Right ventricle myocardium inferior (tissue), 1 donor: ENCODE data around the gene OTOA. TPM values are rescaled to one million over a fixed set of nuclear protein-coding genes. Genes with fewer than 3 reads are reported as not detected.
"Not testable (repeated sequence)": the region's sequence is repeated elsewhere in the genome, so short reads cannot be mapped to it uniquely, and the experiment has no call there.

Source experiments
- ATAC-seq: fragments of 200-7000 bp; cut with Tn5 transposase; one replicate; pipeline ENCODE4 v1.9.1; 2020; ENCODE audit warnings: mild to moderate bottlenecking, moderate library complexity
- DNase-seq: peaks from one replicate; pipeline ENCODE4 v3.0.0; 2021; ENCODE audit errors: missing footprints
- intact Hi-C: fragments of 100-400 bp; cut with DNase I; formaldehyde crosslinking; loops from one replicate; pipeline ENCODE4 v1.11.0; 2022
- total RNA-seq: library from RNA; stranded (reverse); fragmentation: NEBNext Ultra II Directional; extraction: Animal tissue kit (Norgen Biotek cat#: 25700); gene quantifications from one replicate; pipeline ENCODE4 v1.2.1, GENCODE V29; 2021
- donor health status: DM: no; HTN: yes; CAD: no; lungs with severe emphysema.

OTOA gene
- total RNA-seq, 1 donor from 2014 or later = not detected

DNA sequence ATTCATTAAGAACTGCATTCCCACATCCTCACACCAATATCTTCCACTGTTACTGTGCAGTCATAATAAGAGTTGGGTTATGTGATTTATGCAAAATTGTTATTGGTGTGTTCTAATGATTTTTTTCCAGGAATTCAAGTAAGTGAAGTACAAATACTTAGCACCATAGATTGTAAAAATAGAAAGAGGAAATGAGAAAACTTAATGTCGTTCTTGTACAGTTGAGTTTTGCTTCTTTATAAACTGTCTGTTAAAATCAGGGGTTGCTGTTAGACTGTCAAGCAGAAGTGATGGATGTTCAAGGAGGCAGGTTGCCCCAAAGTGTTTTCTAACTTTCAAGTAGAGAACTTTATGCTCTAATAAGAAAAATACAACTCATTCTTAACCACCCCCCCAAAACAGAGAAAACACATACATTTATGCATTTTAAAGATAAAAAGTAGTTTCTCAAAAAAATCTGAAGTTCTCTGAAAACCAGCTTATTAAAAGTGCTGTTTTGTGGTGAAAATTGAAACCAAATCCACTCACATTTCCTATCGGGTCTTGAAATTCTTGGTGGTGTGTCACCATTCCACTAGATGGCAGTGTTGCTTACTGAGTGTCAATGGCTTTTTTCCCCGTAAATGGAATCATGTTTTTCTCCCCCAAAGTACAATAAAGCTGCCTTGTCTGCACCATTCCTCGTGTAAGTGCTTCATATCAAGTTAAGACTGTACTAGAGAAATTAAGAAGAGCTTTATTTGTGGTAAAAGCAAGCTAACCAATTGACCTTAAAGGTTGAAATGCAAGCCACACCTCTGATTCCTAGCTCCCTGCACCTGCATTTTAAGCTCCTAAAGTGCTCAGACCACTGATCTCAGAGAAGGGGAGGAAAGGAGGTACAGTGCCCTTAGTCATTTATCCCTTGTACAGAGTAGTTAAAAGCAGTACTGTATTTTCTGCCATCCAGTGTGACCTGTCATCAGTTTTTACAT is 6.7 kb upstream of the OTOA start:
- ATAC-seq (no peak), DNase-seq (no peak)
- intact Hi-C loops = loop anchor here (5.0 kb wide), 1 partner anchor 50 kb away; no protein-coding TSS in a partner anchor

DNA sequence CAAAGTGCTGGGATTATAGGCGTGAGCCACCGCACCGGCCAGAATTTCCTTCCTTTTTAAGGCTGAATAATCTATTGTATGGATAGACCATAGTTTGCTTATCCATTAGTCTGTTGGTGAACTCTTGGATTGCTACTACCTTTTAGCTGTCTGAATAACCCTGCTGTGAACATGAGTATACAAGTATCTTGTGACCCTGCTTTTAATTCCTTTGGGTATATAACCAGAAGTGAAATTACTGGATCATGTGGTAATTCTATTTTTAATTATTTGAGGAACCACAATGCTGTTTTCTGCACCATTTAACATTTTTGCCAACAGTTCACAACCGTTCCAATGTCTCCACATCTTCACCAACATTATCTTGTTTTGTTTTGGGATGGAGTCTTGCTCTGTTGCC is 4.6 kb upstream of the OTOA start:
- intact Hi-C loops = loop anchor here (5.0 kb wide), 1 partner anchor 48 kb away; no protein-coding TSS in a partner anchor
- no peak for DNase-seq
- ATAC-seq = no peak

DNA sequence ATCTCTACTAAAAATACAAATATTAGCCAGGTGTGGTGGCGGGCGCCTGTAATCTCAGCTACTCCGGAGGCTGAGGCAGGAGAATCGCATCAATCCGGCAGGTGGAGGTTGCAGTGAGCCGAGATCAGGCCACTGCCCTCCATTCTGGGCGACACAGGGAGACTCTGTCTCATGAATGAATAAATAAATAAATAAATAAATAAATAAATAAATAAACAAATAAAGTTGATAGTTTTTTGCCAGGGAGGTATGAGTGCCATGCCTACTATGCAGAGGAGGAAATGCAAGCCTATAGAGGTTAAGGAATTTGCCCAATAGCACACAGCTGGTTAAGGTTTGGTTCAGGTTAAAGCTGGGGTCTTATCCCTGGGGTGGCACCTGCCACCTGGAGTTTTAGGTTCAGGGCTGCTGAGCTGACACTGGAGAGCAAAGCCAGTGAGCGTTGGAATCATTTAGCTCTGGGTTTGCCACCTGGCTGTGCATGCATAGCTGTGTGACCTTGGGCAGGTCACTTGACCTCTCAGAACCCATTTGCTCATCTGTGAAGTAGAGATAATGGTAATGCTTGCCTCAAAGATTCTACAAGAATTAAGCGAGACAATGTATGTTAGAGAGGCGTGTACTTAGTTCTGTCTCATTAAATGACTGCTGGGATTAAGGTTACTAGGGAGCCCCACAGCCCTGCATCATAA is 1.2 kb downstream of the OTOA start:
- DNase-seq = no peak
- intact Hi-C loops = no loop called here
- ATAC-seq = no peak

DNA sequence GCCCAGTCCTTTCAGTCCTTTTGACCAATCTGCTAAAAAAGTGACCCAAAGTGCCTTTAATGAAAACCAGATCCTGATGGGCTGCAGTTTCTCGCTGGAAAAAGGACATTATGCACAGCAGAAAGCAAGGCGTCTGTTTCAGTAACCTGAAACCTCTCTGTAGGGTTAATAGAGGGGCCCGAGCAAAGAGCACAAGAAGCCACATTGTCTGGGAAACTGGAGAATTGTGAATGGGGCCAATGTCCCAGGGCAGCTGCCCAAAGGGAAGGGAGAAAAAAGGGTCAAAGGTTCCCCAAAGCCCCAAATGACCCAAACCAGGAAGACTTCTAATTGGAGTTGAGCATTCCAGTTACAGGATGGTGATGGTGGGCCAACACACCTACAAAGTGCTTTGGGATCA is 3.0 kb downstream of the OTOA start:
- intact Hi-C loops = no loop called here
- no peak for DNase-seq
- ATAC-seq = no peak

DNA sequence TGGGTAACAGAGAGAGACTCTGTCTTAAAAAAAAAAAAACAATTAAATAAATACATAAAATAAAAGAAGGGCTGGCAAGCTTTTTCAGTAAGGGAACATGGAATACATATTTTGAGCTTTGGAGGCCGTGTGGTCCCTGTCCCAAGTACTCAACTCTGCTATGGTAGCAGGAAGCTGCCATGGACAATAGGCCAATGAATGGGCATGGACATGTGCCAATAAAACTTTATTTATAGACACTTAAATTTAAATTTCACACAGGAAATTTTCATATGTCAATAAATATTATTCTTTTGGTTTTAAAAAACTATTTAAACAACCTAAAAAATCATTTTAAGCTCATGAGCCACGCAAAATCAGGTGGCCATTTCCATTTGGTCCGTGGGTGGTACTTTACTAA is 3.8 kb downstream of the OTOA start:
- ATAC-seq (no peak), DNase-seq (no peak)
- intact Hi-C loops = no loop called here

DNA sequence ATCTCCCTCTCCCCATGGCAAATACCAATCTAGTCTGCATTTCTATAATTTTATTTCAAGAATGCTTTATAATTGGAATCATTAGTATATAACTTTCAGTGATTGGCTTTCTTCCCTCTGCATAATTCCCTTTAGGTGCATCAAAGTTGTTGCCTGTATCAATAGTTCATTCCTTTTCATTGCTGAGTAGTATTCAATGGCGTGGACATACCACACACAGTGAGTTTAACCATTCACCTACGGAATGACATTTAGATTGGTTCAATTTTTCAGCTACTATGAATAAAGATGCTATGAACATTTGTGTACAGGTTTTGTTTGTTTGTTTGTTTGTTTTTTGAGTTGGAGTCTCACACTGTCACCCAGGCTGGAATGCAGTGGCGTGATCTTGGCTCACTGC is 9.7 kb downstream of the OTOA start:
- intact Hi-C loops = no loop called here
- no peak for DNase-seq
- no peak for ATAC-seq

DNA sequence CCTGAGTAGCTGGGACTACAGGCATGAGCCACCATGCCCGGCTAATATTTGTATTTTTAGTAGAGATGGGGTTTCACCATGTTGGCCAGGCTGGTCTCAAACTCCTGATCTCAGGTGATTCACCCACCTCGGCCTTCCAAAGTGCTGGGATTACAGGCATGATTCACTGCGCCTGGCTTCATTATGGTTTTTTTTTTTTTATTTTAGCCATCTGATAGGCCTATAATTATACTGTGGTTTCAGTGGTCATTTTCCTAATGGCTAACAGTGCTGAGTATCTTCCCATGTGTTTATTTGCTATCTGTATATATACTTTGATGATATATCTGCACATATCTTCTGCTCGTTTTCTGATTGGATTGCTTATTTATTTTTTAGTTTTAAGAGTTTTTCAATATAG is 10.7 kb downstream of the OTOA start:
- ATAC-seq, DNase-seq, intact Hi-C loops: not testable (repeated sequence)

DNA sequence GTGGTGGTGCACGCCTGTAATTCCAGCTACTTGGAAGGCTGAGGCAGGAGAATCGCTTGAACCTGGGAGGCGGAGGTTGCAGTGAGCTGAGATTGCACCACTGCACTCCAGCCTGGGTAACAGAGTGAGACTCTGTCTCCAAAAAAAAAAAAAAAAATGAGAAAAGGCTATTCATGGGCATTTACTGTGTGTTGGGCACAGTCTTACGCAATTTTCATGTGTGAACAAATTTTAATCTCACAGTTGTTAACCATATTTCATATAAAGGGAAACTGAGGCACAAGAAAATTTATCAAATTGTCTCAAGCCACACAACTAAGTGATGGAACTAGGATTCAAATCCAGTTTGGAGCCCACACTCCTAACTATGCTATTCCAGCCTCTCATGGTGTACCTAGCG is 16.9 kb downstream of the OTOA start:
- DNase-seq, ATAC-seq, intact Hi-C loops: not testable (repeated sequence)

DNA sequence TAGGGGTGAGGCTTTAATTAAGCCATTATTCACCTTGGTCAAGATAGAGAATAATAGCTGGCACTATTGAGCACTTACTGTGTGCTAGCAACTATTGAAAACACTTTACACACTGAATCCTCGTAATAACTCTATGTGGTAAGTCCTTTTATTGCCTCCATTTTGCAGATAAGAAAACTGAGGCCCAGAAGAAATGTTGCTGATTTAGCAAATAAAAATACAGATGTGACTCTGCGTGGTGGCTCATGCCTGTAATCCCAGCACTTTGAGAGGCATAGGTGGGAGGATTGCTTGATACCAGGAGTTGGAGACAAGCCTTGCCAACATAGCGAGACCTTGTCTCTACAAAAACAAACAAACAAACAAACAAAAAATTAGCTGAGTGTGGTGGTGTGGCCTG is 19.4 kb downstream of the OTOA start:
- ATAC-seq (no peak), DNase-seq (no peak)
- intact Hi-C loops = no loop called here

DNA sequence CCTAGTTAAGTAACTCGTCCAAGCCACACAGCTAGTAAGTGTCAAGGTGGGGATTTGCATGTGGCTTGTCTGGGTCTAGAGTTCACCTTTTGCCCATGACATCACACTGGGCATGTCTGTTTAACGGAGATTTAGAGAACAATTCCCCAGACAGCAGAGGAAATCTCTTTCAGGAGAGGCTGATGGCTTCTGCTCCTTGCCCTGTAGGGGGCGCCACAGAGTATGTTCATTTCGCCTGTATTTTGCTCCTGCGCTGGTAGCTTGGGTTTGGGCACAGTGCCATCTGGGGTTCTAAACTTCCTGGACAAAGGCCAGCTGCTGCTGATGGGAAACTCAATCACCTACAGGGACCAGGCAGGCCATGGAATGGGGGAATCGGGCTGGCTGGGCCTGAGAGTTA is 20.4 kb downstream of the OTOA start:
- no peak for DNase-seq
- intact Hi-C loops = no loop called here

DNA sequence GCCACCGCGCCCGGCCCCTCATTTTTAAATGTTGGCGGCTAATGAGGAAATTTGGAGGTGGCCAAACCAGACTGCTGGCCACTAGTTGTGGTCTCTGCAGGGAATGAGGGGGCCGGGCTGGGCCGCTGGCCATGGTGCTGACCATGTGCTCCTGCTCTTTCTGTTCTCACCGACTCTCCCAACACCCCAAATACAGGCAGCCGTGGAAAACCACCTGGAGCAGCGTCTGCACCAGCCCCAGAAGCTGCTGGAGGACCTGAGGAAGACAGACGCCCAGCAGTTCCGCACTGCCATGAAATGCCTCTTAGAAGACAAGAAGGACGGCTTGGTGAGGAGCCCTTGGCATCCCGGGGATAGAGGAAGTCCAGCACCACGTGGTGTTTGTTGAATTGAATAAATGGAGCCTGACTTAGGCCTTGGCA is 21.3 kb downstream of the OTOA start:
- no peak for ATAC-seq
- intact Hi-C loops = no loop called here
- no peak for DNase-seq

More for the DNA sequence above, 20.4 kb downstream of the OTOA start:
- ATAC-seq = no peak

DNA sequence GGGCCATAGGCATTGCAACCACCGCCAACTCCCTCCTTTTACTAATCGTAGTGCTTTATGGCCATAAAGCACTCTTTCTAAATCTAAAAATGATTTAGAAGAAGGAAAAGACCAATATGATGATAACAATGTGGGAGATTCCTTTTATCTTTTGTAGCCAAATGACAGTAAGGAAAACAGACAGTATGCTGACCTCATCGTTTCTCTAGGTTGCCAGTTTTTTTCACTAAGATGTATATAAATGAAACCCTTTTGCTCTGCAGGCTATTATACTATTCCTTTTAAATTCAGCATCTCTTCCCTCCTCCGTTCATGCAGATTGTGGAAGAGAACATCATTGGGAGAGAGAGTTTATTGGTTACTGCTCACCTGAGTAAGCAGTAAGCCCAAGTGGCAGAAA is 25.3 kb downstream of the OTOA start:
- intact Hi-C loops = no loop called here
- no peak for DNase-seq
- no peak for ATAC-seq

DNA sequence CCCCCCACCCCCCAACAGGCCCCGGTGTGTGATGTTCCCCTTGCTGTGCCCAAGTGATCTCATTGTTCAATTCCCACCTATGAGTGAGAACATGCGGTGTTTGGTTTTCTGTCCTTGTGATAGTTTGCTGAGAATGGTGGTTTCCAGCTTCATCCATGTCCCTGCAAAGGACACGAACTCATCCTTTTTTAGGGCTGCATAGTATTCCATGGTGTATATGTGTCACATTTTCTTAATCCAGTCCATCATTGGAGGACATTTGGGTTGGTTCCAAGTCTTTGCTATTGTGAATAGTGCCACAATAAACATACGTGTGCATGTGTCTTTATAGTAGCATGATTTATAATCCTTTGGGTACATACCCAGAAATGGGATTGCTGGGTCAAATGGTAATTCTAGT is 27.2 kb downstream of the OTOA start:
- ATAC-seq, DNase-seq, intact Hi-C loops: not testable (repeated sequence)

DNA sequence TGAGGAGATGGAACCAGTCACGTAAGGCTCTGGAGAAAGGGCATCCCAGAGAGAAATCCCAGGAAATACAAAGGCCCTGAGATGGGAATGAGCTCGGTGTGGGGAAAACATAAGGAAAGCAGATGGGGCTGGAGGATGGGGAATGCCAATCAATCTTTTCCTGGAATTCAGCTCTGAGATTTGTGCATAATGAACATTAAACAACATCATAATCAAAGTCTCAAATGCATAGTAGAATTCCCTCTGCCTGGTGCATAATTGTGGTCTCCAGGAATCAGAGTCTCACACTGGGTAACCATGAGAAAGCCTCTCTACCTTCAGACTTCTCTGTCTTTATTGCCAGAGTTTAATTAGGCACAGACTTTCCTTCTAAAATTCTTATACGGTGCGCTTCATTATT is 30.8 kb downstream of the OTOA start:
- DNase-seq (no peak), ATAC-seq (no peak)
- intact Hi-C loops = no loop called here

DNA sequence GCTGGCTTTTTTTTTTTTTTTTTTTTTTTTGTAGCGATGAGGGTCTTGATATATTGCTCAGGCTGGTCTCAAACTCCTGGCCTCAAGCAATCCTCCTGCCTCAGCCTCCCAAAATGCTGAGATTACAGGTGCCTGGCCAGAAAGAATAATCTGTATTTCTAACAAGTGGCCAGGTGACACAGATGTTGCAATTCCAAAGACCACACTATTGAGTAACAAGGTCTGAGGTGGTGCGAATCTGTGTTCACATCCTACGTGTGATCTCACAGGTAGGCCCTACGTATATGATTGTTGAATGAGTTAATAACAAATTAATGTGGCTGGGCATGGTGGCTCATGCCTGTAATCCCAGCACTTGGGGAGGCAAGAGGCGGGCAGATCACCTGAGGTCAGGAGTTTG is 33.3 kb downstream of the OTOA start:
- ATAC-seq (no peak), DNase-seq (no peak)
- intact Hi-C loops = no loop called here

DNA sequence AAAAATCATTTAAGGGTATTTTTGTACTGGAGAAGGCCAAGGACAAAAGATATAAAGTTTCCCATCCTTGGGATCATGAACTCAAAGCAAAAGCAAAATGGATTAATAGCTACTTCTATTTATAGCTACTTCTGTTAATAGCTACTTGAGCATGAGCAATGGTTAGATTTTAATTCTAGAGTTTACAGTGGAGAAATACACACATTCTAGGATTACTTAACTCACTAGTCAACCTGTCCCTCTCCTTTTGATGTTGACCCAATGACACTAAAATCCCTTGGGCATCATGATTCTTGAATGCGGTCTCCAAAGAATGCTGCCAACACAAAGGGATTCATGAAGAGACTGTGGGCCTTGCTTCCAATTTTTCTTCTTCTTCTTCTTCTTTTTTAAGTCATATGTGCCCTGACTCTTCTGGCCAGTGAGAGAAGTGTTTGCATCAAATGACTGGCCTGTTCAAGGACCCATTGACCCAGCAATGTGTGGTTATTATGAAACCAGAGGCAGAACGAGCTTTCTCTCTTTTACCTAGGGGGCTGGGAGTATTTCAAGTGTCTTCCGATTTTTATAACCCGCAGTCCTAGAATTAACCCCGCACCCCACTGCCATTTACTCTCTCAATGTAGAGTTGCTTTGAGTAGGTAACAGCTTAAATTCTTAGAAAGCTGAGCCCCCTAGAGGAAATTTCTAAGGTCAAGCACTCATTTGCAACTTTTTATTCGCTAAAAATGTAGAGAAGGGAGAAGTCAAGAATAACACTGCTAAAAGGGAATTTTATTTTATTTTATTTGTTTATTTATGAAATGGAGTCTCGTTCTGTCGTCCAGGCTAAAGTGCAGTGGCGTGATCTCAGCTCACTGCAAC is 34.6 kb downstream of the OTOA start:
- intact Hi-C loops = no loop called here
- DNase-seq (no peak), ATAC-seq (no peak)

DNA sequence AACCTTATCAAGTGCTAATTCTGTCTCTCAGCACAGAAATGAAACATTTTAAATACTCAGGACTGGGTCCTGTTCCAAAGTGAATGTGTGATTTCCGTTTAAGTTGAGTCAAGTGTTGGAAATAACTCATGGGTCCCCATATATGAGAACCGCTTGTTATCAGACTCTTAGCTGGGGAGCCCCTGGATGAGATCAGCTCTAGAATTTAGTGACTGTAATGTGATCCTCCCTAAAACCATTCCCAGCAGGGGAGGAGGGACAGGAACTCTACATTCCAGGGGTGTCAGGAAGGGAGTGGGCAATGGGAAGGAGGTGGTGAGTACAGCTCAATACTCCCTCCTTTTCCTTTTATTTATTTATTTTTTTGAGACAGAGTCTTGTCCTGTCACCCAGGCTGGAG is 37.5 kb downstream of the OTOA start:
- no peak for ATAC-seq
- intact Hi-C loops = no loop called here

DNA sequence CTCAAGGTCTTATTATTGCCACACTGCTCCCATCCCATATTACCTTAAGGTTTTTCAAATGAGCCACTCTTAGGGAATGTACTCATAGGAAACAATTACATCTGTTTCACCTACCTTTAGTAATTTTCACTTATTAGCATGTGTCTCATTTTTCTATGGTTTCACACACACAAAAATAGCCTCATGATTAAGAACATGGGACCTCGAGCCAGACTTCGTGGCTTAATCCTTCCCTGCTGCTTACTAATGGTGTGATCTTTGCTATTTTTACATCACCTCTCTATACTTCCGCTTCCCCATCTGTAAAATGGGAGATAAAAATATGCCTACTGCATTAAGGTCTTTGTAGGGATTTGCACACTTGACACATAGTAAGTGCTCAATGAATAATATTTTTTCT is 38.5 kb downstream of the OTOA start:
- DNase-seq (no peak), ATAC-seq (no peak)
- intact Hi-C loops = no loop called here

More for the DNA sequence above, 37.5 kb downstream of the OTOA start:
- DNase-seq = no peak

DNA sequence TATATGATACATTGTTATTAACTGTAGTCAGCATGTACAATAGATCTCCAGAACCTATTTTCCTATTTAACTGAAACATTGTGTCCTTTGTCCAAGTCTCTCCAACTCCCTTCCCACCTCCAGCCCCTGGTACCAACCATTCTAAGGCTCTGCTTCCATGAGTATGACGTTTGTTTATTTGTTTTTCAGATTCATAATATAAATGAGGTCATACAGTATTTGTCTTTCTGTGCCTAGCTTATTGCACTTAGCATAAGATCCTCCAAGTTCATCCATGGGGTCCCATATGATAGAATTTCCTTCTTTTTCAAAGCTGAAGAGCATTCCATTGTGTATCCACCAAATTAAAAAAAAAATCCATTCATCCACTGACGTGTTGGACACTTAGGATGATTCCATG is 39.4 kb downstream of the OTOA start:
- DNase-seq = no peak
- intact Hi-C loops = no loop called here
- ATAC-seq = no peak
